ENCODE measurements around the gene TANK.
"Not testable (repeated sequence)": the region's sequence is repeated elsewhere in the genome, so short reads cannot be mapped to it uniquely, and the experiment has no call there.

The TANK gene

GRCh38 chr2:161121622-161122021 is 38.6 kb upstream of the TANK start:
- no peaks in the 10 kb centered on the region for H3K27me3 ChIP-seq (ENCODE audit: control insufficient read depth, insufficient read depth, low read length)
- H3K9me3 ChIP-seq (ENCODE audit: control insufficient read depth, low read depth, low read length): no peaks in the 10 kb centered on the region
- no peaks in the 10 kb centered on the region for H3K36me3 ChIP-seq (ENCODE audit: control insufficient read depth, low read depth, low read length)
- H3K27ac ChIP-seq (ENCODE audit: low read length): no peak overlapping the region
- H3K4me3 ChIP-seq (ENCODE audit: low read length): no peak overlapping the region
- H3K4me1 ChIP-seq (ENCODE audit: control insufficient read depth, low read depth, low read length): peaks cover 20% of the 10 kb centered on the region
- H3K9ac ChIP-seq (ENCODE audit: low read length): no peak overlapping the region

GRCh38 chr2:161122772-161123530 is 37.3 kb upstream of the TANK start:
- Histone ChIP-seq H3K27me3 (ENCODE audit: control insufficient read depth, insufficient read depth, low read length) (no peaks in the 10 kb centered on the region), H3K4me3 (ENCODE audit: low read length) (no peak overlapping the region), H3K27ac (ENCODE audit: low read length) (no peak overlapping the region), H3K9me3 (ENCODE audit: control insufficient read depth, low read depth, low read length) (no peaks in the 10 kb centered on the region), H3K4me1 (ENCODE audit: control insufficient read depth, low read depth, low read length) (peaks cover 20% of the 10 kb centered on the region), H3K36me3 (ENCODE audit: control insufficient read depth, low read depth, low read length) (no peaks in the 10 kb centered on the region), H3K9ac (ENCODE audit: low read length) (no peak overlapping the region)

- H3K9me3 ChIP-seq (ENCODE audit: control insufficient read depth, low read depth, low read length): no peaks in the 10 kb centered on the region
- no peak overlapping the region for H3K27ac ChIP-seq (ENCODE audit: low read length)
- no peak overlapping the region for H3K9ac ChIP-seq (ENCODE audit: low read length)
- H3K4me1 ChIP-seq (ENCODE audit: control insufficient read depth, low read depth, low read length): peaks cover 20% of the 10 kb centered on the region
- H3K27me3 ChIP-seq (ENCODE audit: control insufficient read depth, insufficient read depth, low read length): no peaks in the 10 kb centered on the region
- no peak overlapping the region for H3K4me3 ChIP-seq (ENCODE audit: low read length)
- H3K36me3 ChIP-seq (ENCODE audit: control insufficient read depth, low read depth, low read length): no peaks in the 10 kb centered on the region
Observed at GRCh38 chr2:161123531-161124030, 36.6 kb upstream of the TANK start.

- Histone ChIP-seq H3K4me3 (ENCODE audit: low read length) (no peak overlapping the region), H3K9me3 (ENCODE audit: control insufficient read depth, low read depth, low read length) (no peaks in the 10 kb centered on the region), H3K9ac (ENCODE audit: low read length) (no peak overlapping the region), H3K4me1 (ENCODE audit: control insufficient read depth, low read depth, low read length) (peaks cover 20% of the 10 kb centered on the region), H3K27me3 (ENCODE audit: control insufficient read depth, insufficient read depth, low read length) (no peaks in the 10 kb centered on the region), H3K27ac (ENCODE audit: low read length) (no peak overlapping the region), H3K36me3 (ENCODE audit: control insufficient read depth, low read depth, low read length) (no peaks in the 10 kb centered on the region)
Observed at GRCh38 chr2:161124201-161124600, 36.0 kb upstream of the TANK start.

DNA sequence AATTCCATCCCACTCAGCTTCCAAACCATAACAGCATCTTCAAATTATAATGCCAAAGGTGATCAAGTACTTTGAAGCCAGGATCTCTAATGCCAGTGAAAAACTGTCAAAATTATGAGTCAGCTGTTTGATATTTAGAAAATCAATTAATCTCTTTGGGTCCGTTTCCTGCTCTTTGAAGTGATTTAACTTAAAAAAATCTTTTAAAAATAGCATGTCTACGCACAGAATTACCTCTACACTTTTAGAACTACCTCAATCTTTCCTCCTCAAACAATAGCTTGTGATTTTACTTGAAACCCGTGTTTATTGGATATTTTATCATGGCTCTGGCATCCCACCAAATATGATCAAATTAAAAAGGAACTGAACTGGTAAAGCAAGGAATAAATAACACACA is 31.3 kb upstream of the TANK start:
- Histone ChIP-seq H3K9me3 (ENCODE audit: control insufficient read depth, low read depth, low read length) (no peaks in the 10 kb centered on the region), H3K4me3 (ENCODE audit: low read length) (no peak overlapping the region), H3K27ac (ENCODE audit: low read length) (no peak overlapping the region), H3K36me3 (ENCODE audit: control insufficient read depth, low read depth, low read length) (no peaks in the 10 kb centered on the region), H3K27me3 (ENCODE audit: control insufficient read depth, insufficient read depth, low read length) (no peaks in the 10 kb centered on the region), H3K4me1 (ENCODE audit: control insufficient read depth, low read depth, low read length) (no peaks in the 10 kb centered on the region), H3K9ac (ENCODE audit: low read length) (no peak overlapping the region)

GRCh38 chr2:161130354-161130753 is 29.9 kb upstream of the TANK start:
- no peak overlapping the region for H3K9ac ChIP-seq (ENCODE audit: low read length)
- H3K36me3 ChIP-seq (ENCODE audit: control insufficient read depth, low read depth, low read length): no peaks in the 10 kb centered on the region
- no peaks in the 10 kb centered on the region for H3K9me3 ChIP-seq (ENCODE audit: control insufficient read depth, low read depth, low read length)
- H3K27me3 ChIP-seq (ENCODE audit: control insufficient read depth, insufficient read depth, low read length): no peaks in the 10 kb centered on the region
- no peak overlapping the region for H3K27ac ChIP-seq (ENCODE audit: low read length)
- no peak overlapping the region for H3K4me3 ChIP-seq (ENCODE audit: low read length)
- peaks cover 6% of the 10 kb centered on the region for H3K4me1 ChIP-seq (ENCODE audit: control insufficient read depth, low read depth, low read length)

DNA sequence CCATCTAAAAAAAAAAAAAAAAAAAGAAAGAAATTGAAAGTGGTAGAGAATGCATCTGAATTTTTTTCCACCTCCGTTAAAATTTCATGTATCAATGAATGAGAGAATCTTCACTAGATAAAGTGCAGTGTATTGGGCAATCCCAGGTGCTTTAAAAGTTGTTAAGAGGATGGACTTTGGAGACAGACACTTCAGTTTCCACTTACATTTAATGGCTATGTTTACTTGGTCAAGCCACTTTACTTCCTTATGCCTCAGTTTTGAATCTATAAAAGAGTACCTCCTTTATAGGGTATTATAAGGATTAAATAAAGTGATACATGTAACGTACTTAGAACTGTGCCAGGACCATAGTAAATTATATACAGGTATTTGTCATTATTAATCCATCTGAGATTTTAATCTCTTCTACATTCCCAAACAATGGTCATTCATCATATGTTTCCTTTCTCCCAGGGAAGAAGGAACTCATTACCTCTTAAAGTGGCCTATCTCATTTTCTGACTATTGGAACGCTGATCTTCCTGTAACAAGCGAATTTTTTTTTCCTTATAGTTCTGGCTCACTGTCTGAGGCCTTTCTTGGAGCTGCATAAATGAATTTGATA is 29.1 kb upstream of the TANK start:
- Histone ChIP-seq H3K27me3 (ENCODE audit: control insufficient read depth, insufficient read depth, low read length) (no peaks in the 10 kb centered on the region), H3K36me3 (ENCODE audit: control insufficient read depth, low read depth, low read length) (no peaks in the 10 kb centered on the region), H3K9ac (ENCODE audit: low read length) (no peak overlapping the region), H3K4me1 (ENCODE audit: control insufficient read depth, low read depth, low read length) (peaks cover 9% of the 10 kb centered on the region), H3K27ac (ENCODE audit: low read length) (no peak overlapping the region), H3K9me3 (ENCODE audit: control insufficient read depth, low read depth, low read length) (no peaks in the 10 kb centered on the region), H3K4me3 (ENCODE audit: low read length) (no peak overlapping the region)

DNA sequence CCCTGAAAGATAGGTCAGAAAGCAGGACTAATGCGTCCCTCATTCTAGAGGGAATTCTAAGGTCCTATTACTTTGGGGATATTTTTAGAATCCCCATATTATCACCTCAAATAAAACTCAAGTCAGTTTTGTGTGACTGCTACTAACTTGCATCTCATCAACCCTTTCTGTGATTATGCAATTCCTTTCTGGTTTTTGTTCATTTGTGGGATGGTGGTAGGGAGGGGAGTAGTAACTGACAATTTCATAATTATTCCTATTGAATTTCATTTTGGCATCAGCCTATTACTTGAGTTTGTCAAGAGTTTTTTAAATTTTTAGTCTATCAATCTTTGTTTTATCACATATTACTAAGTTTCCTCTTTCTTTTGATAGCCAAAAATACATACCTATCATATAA is 28.4 kb upstream of the TANK start:
- Histone ChIP-seq H3K27ac (ENCODE audit: low read length) (no peak overlapping the region), H3K4me1 (ENCODE audit: control insufficient read depth, low read depth, low read length) (peaks cover 9% of the 10 kb centered on the region), H3K9ac (ENCODE audit: low read length) (no peak overlapping the region), H3K36me3 (ENCODE audit: control insufficient read depth, low read depth, low read length) (no peaks in the 10 kb centered on the region), H3K9me3 (ENCODE audit: control insufficient read depth, low read depth, low read length) (no peaks in the 10 kb centered on the region), H3K4me3 (ENCODE audit: low read length) (no peak overlapping the region), H3K27me3 (ENCODE audit: control insufficient read depth, insufficient read depth, low read length) (no peaks in the 10 kb centered on the region)

GRCh38 chr2:161132384-161132783 is 27.8 kb upstream of the TANK start:
- H3K4me1 ChIP-seq (ENCODE audit: control insufficient read depth, low read depth, low read length); H3K9me3 ChIP-seq (ENCODE audit: control insufficient read depth, low read depth, low read length); H3K36me3 ChIP-seq (ENCODE audit: control insufficient read depth, low read depth, low read length); H3K27me3 ChIP-seq (ENCODE audit: control insufficient read depth, insufficient read depth, low read length); H3K4me3 ChIP-seq (ENCODE audit: low read length); H3K9ac ChIP-seq (ENCODE audit: low read length); H3K27ac ChIP-seq (ENCODE audit: low read length): not testable (repeated sequence)

- Histone ChIP-seq H3K4me1 (ENCODE audit: control insufficient read depth, low read depth, low read length) (peaks cover 9% of the 10 kb centered on the region), H3K4me3 (ENCODE audit: low read length) (no peak overlapping the region), H3K36me3 (ENCODE audit: control insufficient read depth, low read depth, low read length) (no peaks in the 10 kb centered on the region), H3K9ac (ENCODE audit: low read length) (no peak overlapping the region), H3K27ac (ENCODE audit: low read length) (no peak overlapping the region), H3K27me3 (ENCODE audit: control insufficient read depth, insufficient read depth, low read length) (no peaks in the 10 kb centered on the region), H3K9me3 (ENCODE audit: control insufficient read depth, low read depth, low read length) (no peaks in the 10 kb centered on the region)
Observed at GRCh38 chr2:161133366-161133765, 26.9 kb upstream of the TANK start.

- H3K4me1 ChIP-seq (ENCODE audit: control insufficient read depth, low read depth, low read length): peaks cover 9% of the 10 kb centered on the region
- H3K9ac ChIP-seq (ENCODE audit: low read length): no peak overlapping the region
Observed at GRCh38 chr2:161134547-161135518, 25.4 kb upstream of the TANK start.

More at GRCh38 chr2:161134547-161135518, 25.4 kb upstream of the TANK start:
- Histone ChIP-seq H3K36me3 (ENCODE audit: control insufficient read depth, low read depth, low read length) (no peaks in the 10 kb centered on the region), H3K9me3 (ENCODE audit: control insufficient read depth, low read depth, low read length) (no peaks in the 10 kb centered on the region), H3K27me3 (ENCODE audit: control insufficient read depth, insufficient read depth, low read length) (no peaks in the 10 kb centered on the region), H3K27ac (ENCODE audit: low read length) (no peak overlapping the region), H3K4me3 (ENCODE audit: low read length) (no peak overlapping the region)

Data from iPS-18a (cell line).